CD4-positive, alpha-beta T cell (primary cell): ENCODE measurements around the gene DNAJC5G. TPM values are rescaled to one million over a fixed set of nuclear protein-coding genes. Genes with fewer than 3 reads are reported as not detected.
A peak's percentile ranks its signal among the peaks of the same experiment; 100 is the strongest.

Experiments used
- ATAC-seq: fragments of 200-7000 bp; cut with Tn5 transposase; one replicate; pipeline ENCODE4 v1.10.0; 2022; ENCODE audit warnings: mild to moderate bottlenecking; ENCODE audit not compliant: poor library complexity
- CTCF ChIA-PET: fragments of 350-600 bp; sonication (Branson Sonifier 250); formaldehyde crosslinking; loops from one replicate; lab custom pipeline; 2021; ENCODE audit warnings: antibody characterized with exemption, inconsistent platforms; lab: Charles Lee
- POLR2A ChIA-PET: fragments of 350-600 bp; sonication (Branson Sonifier 250); formaldehyde crosslinking; loops from one replicate; lab custom pipeline; 2021; ENCODE audit warnings: antibody characterized with exemption, inconsistent platforms; lab: Charles Lee
- DNase-seq, 14 experiments: peaks; one replicate each; pipeline ENCODE4 v3.0.0-alpha.2; 2013 to 2020; ENCODE audit warnings: mixed read lengths in 2 of 14
- H3K27ac ChIP-seq, 2 donors: one replicate each; pipeline versions ENCODE4 v1.5.1 to v1.7.0; 2013; ENCODE audit warnings: low read length in 2 of 2, low read depth in 1 of 2, mild to moderate bottlenecking in 1 of 2
- H3K27me3 ChIP-seq, 2 experiments: 1 replicate in 1 of 2; 2 replicates in 1 of 2; pipeline versions ENCODE4 v1.6.1 to v1.7.0; 2013; ENCODE audit warnings: low read length in 2 of 2, control low read depth in 1 of 2, mild to moderate bottlenecking in 1 of 2, moderate library complexity in 1 of 2; ENCODE audit not compliant: insufficient read depth in 2 of 2, control insufficient read depth in 1 of 2
- H3K36me3 ChIP-seq: one replicate; pipeline ENCODE4 v1.6.1; 2013; ENCODE audit warnings: low read length, control low read depth; ENCODE audit not compliant: insufficient read depth
- H3K4me1 ChIP-seq: one replicate; pipeline ENCODE4 v1.6.1; 2013; ENCODE audit warnings: low read length, control low read depth; ENCODE audit not compliant: insufficient read depth
- H3K4me3 ChIP-seq: one replicate; pipeline ENCODE4 v1.5.1; 2013; ENCODE audit warnings: mild to moderate bottlenecking, low read length, moderate library complexity
- H3K9me3 ChIP-seq, 2 experiments: 1 replicate in 1 of 2; 2 replicates in 1 of 2; pipeline versions ENCODE4 v1.6.1 to v1.7.0; 2013; ENCODE audit warnings: low read length in 2 of 2, mild to moderate bottlenecking in 2 of 2, control low read depth in 1 of 2, moderate library complexity in 1 of 2; ENCODE audit not compliant: control insufficient read depth in 1 of 2, insufficient read depth in 1 of 2
- H3K27ac Mint-ChIP-seq: one replicate; pipeline ENCODE4 v1.8.0; 2020; ENCODE audit warnings: mixed read lengths
- H3K27me3 Mint-ChIP-seq: one replicate; pipeline ENCODE4 v1.8.0; 2021; ENCODE audit warnings: mixed read lengths
- H3K36me3 Mint-ChIP-seq: one replicate; pipeline ENCODE4 v1.8.0; 2021; ENCODE audit warnings: low read depth, mixed read lengths
- H3K4me1 Mint-ChIP-seq: one replicate; pipeline ENCODE4 v1.8.0; 2021; ENCODE audit warnings: low read depth, mixed read lengths
- H3K4me3 Mint-ChIP-seq: one replicate; pipeline ENCODE4 v1.8.0; 2020; ENCODE audit warnings: mild to moderate bottlenecking, mixed read lengths
- H3K9me3 Mint-ChIP-seq: one replicate; pipeline ENCODE4 v1.8.0; 2020; ENCODE audit warnings: mixed read lengths
- CTCF ChIP-seq: fragments of 200-600 bp; IDR thresholded peaks from one replicate; pipeline ENCODE4 v1.8.0; 2022; ENCODE audit warnings: antibody characterized with exemption, mild to moderate bottlenecking
- intact Hi-C, 2 experiments: fragments of 100-400 bp; cut with DNase I in 1 of 2; cut with micrococcal nuclease in 1 of 2; formaldehyde crosslinking; loops; one replicate each; pipeline versions ENCODE4 v1.15.1 to v1.9.0; 2023 to 2025; cut with DNase I, micrococcal nuclease
- total RNA-seq, 174 experiments: library from RNA in 2 of 174; stranded (reverse) in 2 of 174; gene quantifications; one replicate each; pipeline ENCODE4 v1.2.3 and lab custom pipeline; 2021 to 2026

DNAJC5G gene
- total RNA-seq, 2 experiments from 2014 or later = not detected

- intact Hi-C loops = no loop called here
- Histone ChIP-seq H3K36me3 (peaks cover 12% of the 10 kb centered on the region), H3K27me3 (peaks cover 0 to 7% of the 10 kb centered on the region in 2 experiments), H3K4me1 (peaks cover 6% of the 10 kb centered on the region), H3K27ac (no peak overlapping the region), H3K4me3 (no peak overlapping the region), H3K9me3 (no peaks in the 10 kb centered on the region)
- Mint-ChIP-seq H3K27me3 (peaks cover 23% of the 10 kb centered on the region), H3K4me3 (no peak overlapping the region), H3K27ac (no peak overlapping the region), H3K4me1 (no peaks in the 10 kb centered on the region), H3K9me3 (no peaks in the 10 kb centered on the region), H3K36me3 (peaks cover 15% of the 10 kb centered on the region)
- TF ChIP-seq CTCF = no peak
- POLR2A ChIA-PET = interaction anchor here (1.4 kb wide), 1 partner anchor 197 kb away, joined by 3 read pairs; no protein-coding TSS in a partner anchor
- no peak for ATAC-seq
- CTCF ChIA-PET = interaction anchor here (0.7 kb wide), 1 partner anchor 16 kb away, joined by 3 read pairs; no protein-coding TSS in a partner anchor
- DNase-seq = no peak
These were observed 27.3 kb upstream of the DNAJC5G start for GRCh38 chr2:27247893-27248292.

- no peaks in the 10 kb centered on the region for H3K4me1 Mint-ChIP-seq
- H3K36me3 Mint-ChIP-seq = peaks cover 1% of the 10 kb centered on the region
- Histone ChIP-seq H3K27me3 (peaks cover 7 to 9% of the 10 kb centered on the region in 2 experiments), H3K36me3 (no peaks in the 10 kb centered on the region), H3K9me3 (no peaks in the 10 kb centered on the region), H3K4me1 (peaks cover 6% of the 10 kb centered on the region), H3K4me3 (no peak overlapping the region), H3K27ac (no peak overlapping the region)
- no peaks in the 10 kb centered on the region for H3K9me3 Mint-ChIP-seq
- ChIA-PET POLR2A (interaction anchor here (0.8 to 1.4 kb wide), 2 partner anchors 31 to 199 kb away, joined by 3 read pairs; no protein-coding TSS in a partner anchor), CTCF (interaction anchor here (1.1 kb wide), 1 partner anchor 54 kb away, joined by 4 read pairs; no protein-coding TSS in a partner anchor)
- no peak for ATAC-seq
- H3K27me3 Mint-ChIP-seq = peaks cover 24% of the 10 kb centered on the region
- TF ChIP-seq CTCF = no peak
- no peak overlapping the region for H3K27ac Mint-ChIP-seq
- no peak overlapping the region for H3K4me3 Mint-ChIP-seq
- intact Hi-C loops = no loop called here
- DNase-seq = no peak
These were observed 25.9 kb upstream of the DNAJC5G start for GRCh38 chr2:27249159-27249890.

- Mint-ChIP-seq H3K9me3 (no peaks in the 10 kb centered on the region), H3K4me3 (no peak overlapping the region), H3K27ac (no peak overlapping the region)
These were observed 25.2 kb upstream of the DNAJC5G start for GRCh38 chr2:27249891-27250651.

More at GRCh38 chr2:27249891-27250651, 25.2 kb upstream of the DNAJC5G start:
- no peaks in the 10 kb centered on the region for H3K36me3 Mint-ChIP-seq
- intact Hi-C loops = loop anchor here (1.0 kb wide), 2 partner anchors 30 to 53 kb away; no protein-coding TSS in a partner anchor
- no peak overlapping the region for H3K4me3 ChIP-seq
- peaks cover 32% of the 10 kb centered on the region for H3K27me3 Mint-ChIP-seq
- peak; percentile 9 to 65 (median 40) for DNase-seq
- TF ChIP-seq CTCF = peak; percentile 46
- H3K9me3 ChIP-seq = no peaks in the 10 kb centered on the region
- ChIA-PET CTCF (interaction anchor here (1.1 kb wide), 1 partner anchor 53 kb away, joined by 4 read pairs; no protein-coding TSS in a partner anchor), POLR2A (no interaction called here)
- H3K4me1 ChIP-seq = peaks cover 6% of the 10 kb centered on the region
- no peaks in the 10 kb centered on the region for H3K36me3 ChIP-seq
- no peak overlapping the region for H3K27ac ChIP-seq
- peaks cover 11 to 15% of the 10 kb centered on the region in 2 experiments for H3K27me3 ChIP-seq
- H3K4me1 Mint-ChIP-seq = no peaks in the 10 kb centered on the region
- peak; percentile 78 for ATAC-seq
